Lower lobe of right lung (tissue), 2 donors: ENCODE results near the gene SLC44A5. TPM values are rescaled to one million over a fixed set of nuclear protein-coding genes. Genes with fewer than 3 reads are reported as not detected.

Experiments
- ATAC-seq, 2 donors: fragments of 200-7000 bp; cut with Tn5 transposase; one replicate each; pipeline ENCODE4 v1.9.1; 2020 to 2022; ENCODE audit warnings: mild to moderate bottlenecking in 2 of 2, moderate library complexity in 2 of 2
- DNase-seq: peaks from one replicate; pipeline ENCODE4 v3.0.0-alpha.2; 2020
- H3K27ac ChIP-seq: fragments of 200-600 bp; one replicate; pipeline ENCODE4 v1.8.0; 2022
- H3K27me3 ChIP-seq: fragments of 200-600 bp; one replicate; pipeline ENCODE4 v1.8.0; 2022; ENCODE audit warnings: low read depth
- H3K36me3 ChIP-seq: fragments of 200-600 bp; one replicate; pipeline ENCODE4 v1.8.0; 2022; ENCODE audit warnings: mild to moderate bottlenecking
- H3K4me1 ChIP-seq: fragments of 200-600 bp; one replicate; pipeline ENCODE4 v1.8.0; 2022
- H3K4me3 ChIP-seq: fragments of 200-600 bp; one replicate; pipeline ENCODE4 v1.8.0; 2022; ENCODE audit warnings: mild to moderate bottlenecking
- H3K9me3 ChIP-seq: fragments of 200-600 bp; one replicate; pipeline ENCODE4 v1.8.0; 2022
- intact Hi-C: fragments of 100-400 bp; cut with DNase I; formaldehyde crosslinking; loops from one replicate; pipeline ENCODE4 v1.11.0; 2022
- total RNA-seq: library from RNA; stranded (reverse); fragmentation: NEBNext Ultra II Directional; extraction: Animal tissue kit (Norgen Biotek cat#: 25700); gene quantifications from one replicate; pipeline ENCODE4 v1.2.1, GENCODE V29; 2021
- TF ChIP-seq, protein P1 (sequence below): fragments of 200-600 bp; IDR thresholded peaks from one replicate; pipeline ENCODE4 v1.8.0; 2022; ENCODE audit warnings: antibody characterized with exemption, mild to moderate bottlenecking
- donor health status: DM: no; HTN: yes; CAD: no; lungs with severe emphysema.

The SLC44A5 gene
- total RNA-seq, 1 donor from 2014 or later: 0.47 TPM

DNA sequence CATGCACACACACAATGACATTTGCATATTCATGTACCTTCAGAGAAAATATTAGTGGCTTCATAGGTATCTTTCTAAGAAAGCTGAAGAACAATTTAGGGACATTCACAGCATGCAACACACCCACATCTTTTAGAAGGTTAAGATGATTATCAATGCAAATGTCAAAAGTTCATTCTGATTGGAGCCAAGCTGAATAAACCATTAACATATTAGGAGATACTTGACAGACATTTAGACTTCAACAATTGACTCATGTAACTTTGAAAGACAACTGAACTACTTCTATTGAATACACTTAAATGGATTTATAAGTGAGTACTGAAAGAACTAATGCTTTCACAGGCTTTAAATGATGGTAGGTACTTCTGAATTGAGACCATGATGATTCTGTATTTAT, 365.7 kb downstream of the SLC44A5 start:
- Histone ChIP-seq H3K27me3 (no peaks in the 10 kb centered on the region), H3K27ac (no peak overlapping the region), H3K4me1 (no peaks in the 10 kb centered on the region), H3K4me3 (no peak overlapping the region), H3K36me3 (no peaks in the 10 kb centered on the region), H3K9me3 (no peaks in the 10 kb centered on the region)
- DNase-seq: no peak
- TF ChIP-seq, protein P1, sequence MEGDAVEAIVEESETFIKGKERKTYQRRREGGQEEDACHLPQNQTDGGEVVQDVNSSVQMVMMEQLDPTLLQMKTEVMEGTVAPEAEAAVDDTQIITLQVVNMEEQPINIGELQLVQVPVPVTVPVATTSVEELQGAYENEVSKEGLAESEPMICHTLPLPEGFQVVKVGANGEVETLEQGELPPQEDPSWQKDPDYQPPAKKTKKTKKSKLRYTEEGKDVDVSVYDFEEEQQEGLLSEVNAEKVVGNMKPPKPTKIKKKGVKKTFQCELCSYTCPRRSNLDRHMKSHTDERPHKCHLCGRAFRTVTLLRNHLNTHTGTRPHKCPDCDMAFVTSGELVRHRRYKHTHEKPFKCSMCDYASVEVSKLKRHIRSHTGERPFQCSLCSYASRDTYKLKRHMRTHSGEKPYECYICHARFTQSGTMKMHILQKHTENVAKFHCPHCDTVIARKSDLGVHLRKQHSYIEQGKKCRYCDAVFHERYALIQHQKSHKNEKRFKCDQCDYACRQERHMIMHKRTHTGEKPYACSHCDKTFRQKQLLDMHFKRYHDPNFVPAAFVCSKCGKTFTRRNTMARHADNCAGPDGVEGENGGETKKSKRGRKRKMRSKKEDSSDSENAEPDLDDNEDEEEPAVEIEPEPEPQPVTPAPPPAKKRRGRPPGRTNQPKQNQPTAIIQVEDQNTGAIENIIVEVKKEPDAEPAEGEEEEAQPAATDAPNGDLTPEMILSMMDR: no peak
- intact Hi-C loops: no loop called here
- no peak for ATAC-seq

DNA sequence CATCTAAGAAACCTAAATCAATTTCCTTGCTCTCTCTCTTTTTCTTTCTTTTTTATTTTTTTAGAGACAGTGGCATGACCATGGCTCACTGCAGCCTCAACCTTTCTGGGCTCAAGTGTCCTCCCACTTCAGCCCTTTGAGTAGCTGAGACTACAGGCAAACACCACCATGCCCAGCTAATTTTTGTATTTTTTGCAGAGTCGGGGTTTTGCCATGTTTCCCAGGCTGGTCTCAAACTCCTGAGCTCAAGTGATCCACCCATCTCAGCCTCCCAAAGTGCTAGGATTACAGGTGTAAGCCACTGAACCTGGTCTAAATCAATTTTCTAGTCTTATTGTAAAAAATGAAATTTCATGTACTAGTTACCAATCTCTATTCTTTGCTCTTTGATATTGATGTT, 367.8 kb downstream of the SLC44A5 start:
- H3K27me3 ChIP-seq: no peaks in the 10 kb centered on the region
- no peak for DNase-seq

DNA sequence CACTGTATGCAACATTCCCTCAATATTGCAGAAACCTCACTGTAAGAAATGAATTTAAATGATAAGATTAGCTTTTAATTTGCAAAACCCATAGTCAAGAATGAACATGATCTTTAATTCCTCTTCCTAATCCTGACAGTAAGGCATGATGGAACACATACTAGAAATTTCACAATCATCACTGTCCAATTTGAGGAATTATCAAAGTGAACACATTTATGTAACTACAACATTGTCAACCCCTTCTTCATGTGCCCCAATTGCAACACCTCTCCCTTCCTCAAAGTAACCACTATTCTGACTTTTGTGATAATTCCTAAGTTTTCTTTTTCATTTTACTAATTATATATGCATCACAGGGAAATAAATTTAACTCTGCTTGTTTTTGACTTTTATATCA, 373.6 kb downstream of the SLC44A5 start:
- no peak for DNase-seq
- Histone ChIP-seq H3K4me1 (no peaks in the 10 kb centered on the region), H3K27me3 (no peaks in the 10 kb centered on the region), H3K4me3 (no peak overlapping the region), H3K27ac (no peak overlapping the region), H3K9me3 (no peaks in the 10 kb centered on the region), H3K36me3 (no peaks in the 10 kb centered on the region)
- intact Hi-C loops: no loop called here
- TF ChIP-seq, protein P1: no peak
- peak in 1 of 2 donors; percentile 23 for ATAC-seq

More for the DNA sequence above, 367.8 kb downstream of the SLC44A5 start:
- Histone ChIP-seq H3K9me3 (no peaks in the 10 kb centered on the region), H3K27ac (no peak overlapping the region), H3K36me3 (no peaks in the 10 kb centered on the region), H3K4me1 (no peaks in the 10 kb centered on the region), H3K4me3 (no peak overlapping the region)
- intact Hi-C loops: no loop called here
- no peak for ATAC-seq
- TF ChIP-seq, protein P1: no peak

DNA sequence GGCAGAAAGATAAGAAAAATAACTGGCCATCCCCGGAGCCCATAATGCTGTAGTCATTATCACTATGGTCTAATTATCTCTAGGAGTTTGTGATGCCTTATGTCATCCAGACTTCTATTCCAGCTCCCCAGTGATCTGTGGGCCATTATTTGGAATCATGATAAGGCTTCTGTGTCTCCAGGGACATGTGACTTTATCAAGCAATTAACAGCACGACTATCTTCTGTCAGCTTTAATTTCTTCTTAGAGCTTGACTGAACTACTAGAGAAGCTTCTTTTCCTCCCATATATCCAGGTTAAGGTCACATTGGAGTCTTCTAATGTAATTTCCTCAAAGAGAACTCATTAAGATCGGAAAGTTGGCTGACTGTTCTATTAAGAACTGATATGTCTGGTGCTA, 376.4 kb downstream of the SLC44A5 start:
- TF ChIP-seq, protein P1: no peak
- no peaks in the 10 kb centered on the region for H3K9me3 ChIP-seq
- intact Hi-C loops: no loop called here

DNA sequence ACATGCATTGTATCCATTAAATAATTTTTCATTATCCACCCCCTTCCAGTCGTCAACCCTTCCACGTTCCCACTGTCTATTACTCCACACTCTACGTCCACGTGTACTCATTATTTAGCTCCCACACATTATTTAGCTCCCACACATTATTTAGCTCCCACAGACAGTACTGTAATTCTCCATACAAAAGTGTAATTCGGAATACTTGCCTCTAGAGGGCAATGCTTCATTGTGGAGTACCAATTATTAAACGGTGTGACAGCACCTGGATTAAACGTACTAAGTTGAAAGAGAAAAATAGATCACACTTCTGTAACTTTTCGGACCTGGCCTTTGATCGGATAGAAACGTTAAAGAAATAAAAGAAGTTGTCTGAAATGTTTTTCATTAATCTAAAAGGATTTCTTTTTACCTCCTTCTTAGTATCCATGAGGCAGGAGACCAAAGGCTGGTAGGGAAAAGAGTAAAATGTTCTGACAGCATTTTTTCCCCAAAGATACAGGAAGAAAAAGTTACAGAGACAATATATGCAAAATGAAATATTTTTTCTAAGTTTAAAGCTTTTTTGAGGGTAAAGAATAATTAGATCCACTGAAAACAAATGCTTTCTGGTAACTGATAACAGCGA, 377.5 kb downstream of the SLC44A5 start:
- ATAC-seq (peak; percentile 70 to 84), DNase-seq (no peak)
- H3K4me1 ChIP-seq: no peaks in the 10 kb centered on the region
- H3K36me3 ChIP-seq: no peaks in the 10 kb centered on the region
- no peaks in the 10 kb centered on the region for H3K27me3 ChIP-seq
- intact Hi-C loops: no loop called here
- H3K9me3 ChIP-seq: no peaks in the 10 kb centered on the region
- no peak overlapping the region for H3K27ac ChIP-seq
- no peak overlapping the region for H3K4me3 ChIP-seq
- TF ChIP-seq, protein P1: peak; percentile 56

More for the DNA sequence above, 376.4 kb downstream of the SLC44A5 start:
- DNase-seq (no peak), ATAC-seq (no peak)
- Histone ChIP-seq H3K27me3 (no peaks in the 10 kb centered on the region), H3K36me3 (no peaks in the 10 kb centered on the region), H3K4me3 (no peak overlapping the region), H3K4me1 (no peaks in the 10 kb centered on the region), H3K27ac (no peak overlapping the region)
